ENCODE measurements around the gene TOP1. TPM values are rescaled to one million over a fixed set of nuclear protein-coding genes. Genes with fewer than 3 reads are reported as not detected.

The TOP1 gene
- 10 to 100 TPM; 91.7 to 92.6 TPM for total RNA-seq

DNA sequence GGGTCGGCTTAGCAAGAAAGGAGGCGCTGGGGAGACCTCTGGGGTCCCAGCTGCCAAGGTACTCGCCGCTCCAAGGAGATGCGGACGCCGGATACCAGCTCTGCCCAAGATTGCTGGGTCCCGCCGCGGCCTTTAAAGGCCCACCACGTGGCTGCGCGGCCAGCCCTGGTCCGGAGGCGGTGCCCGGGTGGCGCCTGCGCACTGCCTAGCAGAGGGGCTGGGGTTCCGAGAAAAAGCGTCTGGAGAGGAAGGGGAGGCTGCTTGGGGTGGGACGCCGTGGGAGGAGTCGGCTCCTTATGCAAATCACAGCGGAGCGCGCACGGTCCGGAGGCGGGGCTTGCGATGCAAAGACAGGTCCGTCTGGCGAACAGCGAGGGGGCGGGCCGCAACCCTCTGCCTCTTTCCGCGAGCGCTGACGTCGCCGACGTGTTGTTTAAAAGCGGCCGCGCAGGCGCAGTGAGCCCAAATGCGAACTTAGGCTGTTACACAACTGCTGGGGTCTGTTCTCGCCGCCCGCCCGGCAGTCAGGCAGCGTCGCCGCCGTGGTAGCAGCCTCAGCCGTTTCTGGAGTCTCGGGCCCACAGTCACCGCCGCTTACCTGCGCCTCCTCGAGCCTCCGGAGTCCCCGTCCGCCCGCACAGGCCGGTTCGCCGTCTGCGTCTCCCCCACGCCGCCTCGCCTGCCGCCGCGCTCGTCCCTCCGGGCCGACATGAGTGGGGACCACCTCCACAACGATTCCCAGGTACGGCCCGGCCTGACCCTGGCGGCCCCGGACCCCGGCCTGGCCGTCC, at the start of gene TOP1:
Gene TOP1, plus strand, starts transcription at position 464 of the 791 bp plus-strand sequence. Its CDS starts 246 bp downstream, at position 710.
- Mint-ChIP-seq H3K27me3 (ENCODE audit: low read depth) (no peaks in the 10 kb centered on the region), H3K27ac (peak within 1 kb of the TSS; percentile 90), H3K9me3 (no peaks in the 10 kb centered on the region), H3K4me3 (peak within 1 kb of the TSS; percentile 86), H3K36me3 (ENCODE audit: low read depth) (peaks cover 17% of the 10 kb centered on the region), H3K4me1 (ENCODE audit: low read depth) (peaks cover 42% of the 10 kb centered on the region)
- CTCF ChIA-PET, result interaction anchor here (1.2 kb wide), 1 partner anchor 37 kb away, joined by 3 read pairs; no protein-coding TSS in a partner anchor
- peak; percentile 100 for DNase-seq
- intact Hi-C loops (cut with micrococcal nuclease), result loop anchor here (1.0 to 5.0 kb wide), 7 partner anchors 20 to 289 kb away; partner anchors contain the start of genes PLCG1 and ZHX3

GRCh38 chr20:40979247-40979646, 49.4 kb upstream of the TOP1 start:
- CTCF ChIA-PET, result interaction anchor here (0.6 kb wide), 1 partner anchor 31 kb away, joined by 3 read pairs; no protein-coding TSS in a partner anchor
- intact Hi-C loops (cut with micrococcal nuclease), result no loop called here
- DNase-seq, result no peak
- no peaks in the 10 kb centered on the region for H3K4me1 Mint-ChIP-seq (ENCODE audit: low read depth)
- H3K9me3 Mint-ChIP-seq, result peaks cover 17% of the 10 kb centered on the region
- peaks cover 6% of the 10 kb centered on the region for H3K27me3 Mint-ChIP-seq (ENCODE audit: low read depth)
- H3K4me3 Mint-ChIP-seq, result no peak overlapping the region
- no peak overlapping the region for H3K27ac Mint-ChIP-seq
- peaks cover 5% of the 10 kb centered on the region for H3K36me3 Mint-ChIP-seq (ENCODE audit: low read depth)

DNA sequence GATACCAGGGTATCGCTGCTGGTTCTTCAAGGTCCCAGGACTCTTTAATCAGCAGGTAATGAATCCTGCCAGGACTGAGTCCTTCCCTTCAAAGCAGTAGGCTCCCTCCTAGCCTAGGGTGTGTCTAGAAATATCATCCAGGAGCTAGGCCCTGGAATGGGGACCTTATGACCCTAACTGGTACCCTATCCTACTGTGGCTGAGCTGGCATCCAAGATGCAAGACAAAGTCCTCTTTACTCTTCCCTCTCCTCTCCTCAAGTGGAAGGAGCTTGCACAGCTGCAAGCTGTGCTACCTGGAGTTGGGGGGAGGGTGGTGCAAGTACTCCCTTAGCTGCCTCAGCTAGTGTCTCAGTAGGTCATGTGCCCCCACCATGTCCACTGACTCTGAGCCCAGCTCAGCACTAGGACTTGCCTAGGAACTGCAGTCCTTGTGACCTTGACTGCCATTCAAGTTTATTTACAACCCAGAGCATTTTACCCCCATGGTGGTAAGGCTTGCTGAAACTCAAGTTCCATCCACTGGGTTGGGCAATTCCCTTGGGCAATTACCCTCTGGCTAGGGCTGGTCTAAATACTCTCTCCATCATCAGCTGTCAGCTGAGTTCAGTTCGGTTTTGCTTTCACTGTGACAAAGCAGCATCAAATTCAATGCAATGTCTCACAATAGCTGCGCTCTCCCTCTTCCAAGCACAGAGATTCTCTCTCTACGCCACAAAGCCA, 48.4 kb upstream of the TOP1 start:
- intact Hi-C loops (cut with micrococcal nuclease), result no loop called here
- peaks cover 6% of the 10 kb centered on the region for H3K27me3 Mint-ChIP-seq (ENCODE audit: low read depth)
- CTCF ChIA-PET, result interaction anchor here (0.6 to 3.3 kb wide), 4 partner anchors 8 to 30 kb away, joined by 3 to 20 read pairs (median 6); no protein-coding TSS in a partner anchor

DNA sequence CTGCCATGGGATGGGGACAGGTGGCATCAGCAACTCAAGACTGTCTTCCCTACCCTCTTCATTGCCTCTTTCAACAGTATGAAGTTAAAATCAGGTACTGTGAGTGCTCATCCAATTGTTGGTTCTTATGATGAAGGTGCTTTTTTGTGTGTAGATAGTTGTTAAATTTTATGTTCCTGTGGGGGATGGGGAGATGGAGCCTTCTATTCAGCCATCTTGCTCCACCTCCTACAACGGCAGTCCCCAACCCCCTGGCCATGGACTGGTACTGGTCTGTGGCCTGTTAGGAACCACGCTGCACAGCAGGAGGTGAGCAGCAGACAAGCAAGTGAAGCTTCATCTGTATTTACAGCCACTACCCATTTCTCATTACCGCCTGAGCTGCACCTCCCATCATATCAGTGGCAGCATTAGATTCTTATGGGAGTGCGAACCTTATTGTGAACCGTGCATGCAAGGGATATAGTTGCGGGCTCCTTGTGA, 47.8 kb upstream of the TOP1 start:
- CTCF ChIA-PET, result interaction anchor here (1.0 to 3.3 kb wide), 3 partner anchors 8 to 12 kb away, joined by 4 to 20 read pairs (median 9); no protein-coding TSS in a partner anchor
- Mint-ChIP-seq H3K27me3 (ENCODE audit: low read depth) (peaks cover 6% of the 10 kb centered on the region), H3K4me3 (no peak overlapping the region), H3K9me3 (peaks cover 17% of the 10 kb centered on the region), H3K4me1 (ENCODE audit: low read depth) (no peaks in the 10 kb centered on the region), H3K27ac (no peak overlapping the region), H3K36me3 (ENCODE audit: low read depth) (peaks cover 5% of the 10 kb centered on the region)
- intact Hi-C loops (cut with micrococcal nuclease), result no loop called here
- DNase-seq, result no peak

More for the DNA sequence above, 48.4 kb upstream of the TOP1 start:
- no peak for DNase-seq
- H3K4me1 Mint-ChIP-seq (ENCODE audit: low read depth), result no peaks in the 10 kb centered on the region
- H3K4me3 Mint-ChIP-seq, result no peak overlapping the region
- H3K36me3 Mint-ChIP-seq (ENCODE audit: low read depth), result peaks cover 5% of the 10 kb centered on the region
- H3K9me3 Mint-ChIP-seq, result peaks cover 17% of the 10 kb centered on the region
- no peak overlapping the region for H3K27ac Mint-ChIP-seq

GRCh38 chr20:40982415-40983145, 46.0 kb upstream of the TOP1 start:
- H3K4me1 Mint-ChIP-seq (ENCODE audit: low read depth), result peaks cover 7% of the 10 kb centered on the region
- no peaks in the 10 kb centered on the region for H3K27me3 Mint-ChIP-seq (ENCODE audit: low read depth)
- CTCF ChIA-PET, result interaction anchor here (0.6 to 12.4 kb wide), 5 partner anchors 8 to 111 kb away, joined by 3 to 229 read pairs (median 12); no protein-coding TSS in a partner anchor
- no peak for DNase-seq
- intact Hi-C loops (cut with micrococcal nuclease), result no loop called here
- H3K36me3 Mint-ChIP-seq (ENCODE audit: low read depth), result peaks cover 1% of the 10 kb centered on the region
- peaks cover 9% of the 10 kb centered on the region for H3K9me3 Mint-ChIP-seq
- H3K27ac Mint-ChIP-seq, result no peak overlapping the region
- H3K4me3 Mint-ChIP-seq, result no peak overlapping the region

GRCh38 chr20:40983898-40984297, 44.7 kb upstream of the TOP1 start:
- H3K27ac Mint-ChIP-seq, result no peak overlapping the region
- DNase-seq, result no peak
- no peaks in the 10 kb centered on the region for H3K9me3 Mint-ChIP-seq
- peaks cover 7% of the 10 kb centered on the region for H3K4me1 Mint-ChIP-seq (ENCODE audit: low read depth)
- no peak overlapping the region for H3K4me3 Mint-ChIP-seq
- no peaks in the 10 kb centered on the region for H3K27me3 Mint-ChIP-seq (ENCODE audit: low read depth)
- CTCF ChIA-PET, result interaction anchor here (0.6 to 12.4 kb wide), 4 partner anchors 15 to 110 kb away, joined by 3 to 229 read pairs (median 9); no protein-coding TSS in a partner anchor
- H3K36me3 Mint-ChIP-seq (ENCODE audit: low read depth), result no peaks in the 10 kb centered on the region
- intact Hi-C loops (cut with micrococcal nuclease), result no loop called here

DNA sequence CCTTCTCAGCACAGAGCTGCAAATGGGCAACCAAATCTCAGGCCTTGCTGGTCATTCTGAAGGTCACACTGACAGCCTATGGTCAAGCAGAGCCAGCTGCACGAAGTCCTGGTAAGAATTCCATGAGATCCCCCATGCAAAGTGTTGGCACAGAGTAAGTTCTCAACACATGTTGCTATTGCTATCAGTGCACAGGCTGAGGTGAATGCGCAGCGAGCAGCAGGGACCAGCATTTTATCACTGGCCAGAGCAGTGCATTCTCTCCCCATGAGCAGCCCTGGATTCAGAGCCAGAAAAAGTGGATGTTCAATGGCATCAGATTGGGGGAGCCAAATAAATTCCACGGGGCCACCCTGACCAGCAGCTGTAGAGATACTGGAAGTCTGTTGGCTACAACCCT, 44.1 kb upstream of the TOP1 start:
- H3K9me3 Mint-ChIP-seq, result no peaks in the 10 kb centered on the region
- no peaks in the 10 kb centered on the region for H3K36me3 Mint-ChIP-seq (ENCODE audit: low read depth)
- CTCF ChIA-PET, result interaction anchor here (0.6 to 12.4 kb wide), 3 partner anchors 16 to 360 kb away, joined by 3 to 229 read pairs (median 12); no protein-coding TSS in a partner anchor

GRCh38 chr20:40986774-40987173, 41.8 kb upstream of the TOP1 start:
- Mint-ChIP-seq H3K4me3 (no peak overlapping the region), H3K27ac (no peak overlapping the region), H3K9me3 (no peaks in the 10 kb centered on the region), H3K27me3 (ENCODE audit: low read depth) (no peaks in the 10 kb centered on the region), H3K36me3 (ENCODE audit: low read depth) (no peaks in the 10 kb centered on the region), H3K4me1 (ENCODE audit: low read depth) (peaks cover 21% of the 10 kb centered on the region)
- intact Hi-C loops (cut with micrococcal nuclease), result no loop called here
- no peak for DNase-seq
- CTCF ChIA-PET, result interaction anchor here (1.2 to 12.4 kb wide), 2 partner anchors 65 to 107 kb away, joined by 4 to 229 read pairs; no protein-coding TSS in a partner anchor

More for the DNA sequence above, 44.1 kb upstream of the TOP1 start:
- Mint-ChIP-seq H3K27me3 (ENCODE audit: low read depth) (no peaks in the 10 kb centered on the region), H3K4me1 (ENCODE audit: low read depth) (peaks cover 7% of the 10 kb centered on the region), H3K27ac (no peak overlapping the region), H3K4me3 (no peak overlapping the region)
- intact Hi-C loops (cut with micrococcal nuclease), result no loop called here
- DNase-seq, result no peak

- no peaks in the 10 kb centered on the region for H3K36me3 Mint-ChIP-seq (ENCODE audit: low read depth)
- no peak overlapping the region for H3K4me3 Mint-ChIP-seq
- CTCF ChIA-PET, result interaction anchor here (0.6 to 12.4 kb wide), 53 partner anchors 9 to 702 kb away, joined by 3 to 229 read pairs (median 6); partner anchors contain the start of gene LPIN3
These were observed 38.0 kb upstream of the TOP1 start for GRCh38 chr20:40990542-40991120.

DNA sequence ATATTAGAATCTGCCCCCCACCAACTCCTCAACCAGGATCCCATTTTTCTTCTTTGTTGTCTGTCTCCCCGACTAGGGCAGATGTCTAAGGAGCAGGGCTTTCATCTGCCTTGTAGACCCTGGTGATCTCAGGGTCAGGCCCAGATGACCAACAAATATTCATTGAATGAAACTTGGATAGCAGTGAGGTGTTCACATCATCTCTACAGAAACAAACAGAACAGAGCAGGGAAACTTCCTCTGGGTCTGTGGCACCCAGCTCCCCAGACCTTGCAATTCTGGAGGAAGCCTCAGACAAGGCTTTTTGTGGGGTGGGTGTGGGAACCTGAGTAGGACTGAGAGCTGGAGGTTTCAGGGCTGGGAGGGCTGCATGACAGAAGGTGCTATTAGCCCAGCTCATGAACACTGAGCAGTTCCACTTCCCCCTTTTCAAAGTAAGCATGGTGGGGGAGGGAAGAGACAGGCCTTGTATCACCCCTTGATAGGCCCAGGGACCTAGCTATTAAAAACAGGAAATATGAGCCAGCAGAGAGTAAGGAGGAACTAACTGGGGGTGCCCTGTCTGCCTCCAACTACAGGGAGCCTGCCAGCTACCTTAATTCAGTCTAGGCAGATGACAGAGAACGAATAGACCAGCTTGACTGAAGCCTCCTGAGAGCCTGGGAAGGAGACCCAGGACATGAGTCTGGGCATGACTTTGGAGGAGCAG, 37.3 kb upstream of the TOP1 start:
- intact Hi-C loops (cut with micrococcal nuclease), result loop anchor here (2.0 to 5.0 kb wide), 2 partner anchors 47 to 351 kb away; partner anchors contain the start of gene LPIN3
- H3K27ac Mint-ChIP-seq, result peak overlapping the region; percentile 72
- H3K36me3 Mint-ChIP-seq (ENCODE audit: low read depth), result no peaks in the 10 kb centered on the region
- no peak overlapping the region for H3K4me3 Mint-ChIP-seq
- no peaks in the 10 kb centered on the region for H3K27me3 Mint-ChIP-seq (ENCODE audit: low read depth)
- CTCF ChIA-PET, result interaction anchor here (0.6 to 12.4 kb wide), 55 partner anchors 8 to 701 kb away, joined by 3 to 229 read pairs (median 6); partner anchors contain the start of gene LPIN3
- no peaks in the 10 kb centered on the region for H3K9me3 Mint-ChIP-seq
- peaks cover 21% of the 10 kb centered on the region for H3K4me1 Mint-ChIP-seq (ENCODE audit: low read depth)
- peak; percentile 58 for DNase-seq

More at GRCh38 chr20:40990542-40991120, 38.0 kb upstream of the TOP1 start:
- Mint-ChIP-seq H3K27ac (peak overlapping the region; percentile 72), H3K9me3 (no peaks in the 10 kb centered on the region), H3K4me1 (ENCODE audit: low read depth) (peaks cover 21% of the 10 kb centered on the region), H3K27me3 (ENCODE audit: low read depth) (no peaks in the 10 kb centered on the region)
- DNase-seq, result peak; percentile 89
- intact Hi-C loops (cut with micrococcal nuclease), result loop anchor here (1.0 to 5.0 kb wide), 7 partner anchors 13 to 352 kb away; partner anchors contain the start of genes LPIN3 and TOP1

All from activated naive CD4-positive, alpha-beta T cell treated with anti-CD3 and anti-CD28 coated beads for 36 hours (primary cell).